HepG2 (cell line): Measurements from ENCODE around the gene NDRG3. TPM values are rescaled to one million over a fixed set of nuclear protein-coding genes. Genes with fewer than 3 reads are reported as not detected.

ENCODE experiments used
- ARID4A ChIP-seq: sonication (generic); formaldehyde crosslinking; IDR thresholded peaks from 2 replicates; pipeline ENCODE4 v1.5.0; 2020; ENCODE audit warnings: mild to moderate bottlenecking, missing genetic modification reagents, borderline replicate concordance
- BATF2 ChIP-seq: sonication (generic); formaldehyde crosslinking; IDR thresholded peaks from 2 replicates; pipeline ENCODE4 v1.8.0; 2022; ENCODE audit warnings: mild to moderate bottlenecking, missing genetic modification reagents, moderate library complexity
- ERF ChIP-seq: IDR thresholded peaks from 2 replicates; pipeline ENCODE4 v1.6.1; 2018; ENCODE audit warnings: missing biosample characterization, missing genetic modification reagents
- ETS1 ChIP-seq: sonication (generic); formaldehyde crosslinking; IDR thresholded peaks from 2 replicates; pipeline ENCODE4 v1.4.0; 2020; ENCODE audit warnings: missing genetic modification reagents
- GRHL1 ChIP-seq: sonication (generic); formaldehyde crosslinking; conservative IDR thresholded peaks from 2 replicates; pipeline ENCODE4 v1.8.0; 2022; ENCODE audit warnings: missing genetic modification reagents
- HDAC2 ChIP-seq: sonication (generic); formaldehyde crosslinking; IDR thresholded peaks from 2 replicates; pipeline ENCODE4 v1.4.0; 2020; ENCODE audit warnings: missing genetic modification reagents
- MEF2D ChIP-seq: sonication (generic); formaldehyde crosslinking; IDR thresholded peaks from 2 replicates; pipeline ENCODE4 v1.5.1; 2020; ENCODE audit warnings: mild to moderate bottlenecking, missing genetic modification reagents
- MIXL1 ChIP-seq: IDR thresholded peaks from 2 replicates; pipeline ENCODE4 v1.6.1; 2016
- NFKBIZ ChIP-seq: IDR thresholded peaks from 2 replicates; pipeline ENCODE4 v1.6.1; 2018; ENCODE audit warnings: missing genetic modification reagents, missing compliant biosample characterization
- POGZ ChIP-seq: sonication (generic); formaldehyde crosslinking; IDR thresholded peaks from 2 replicates; pipeline ENCODE4 v1.4.0; 2020; ENCODE audit warnings: mild to moderate bottlenecking, missing genetic modification reagents
- RARG ChIP-seq: sonication (generic); formaldehyde crosslinking; IDR thresholded peaks from 2 replicates; pipeline ENCODE4 v1.4.0; 2020; ENCODE audit warnings: low read depth, mild to moderate bottlenecking, missing genetic modification reagents
- TGIF2 ChIP-seq: IDR thresholded peaks from 2 replicates; pipeline ENCODE4 v1.6.1; 2016; ENCODE audit warnings: control low read depth, missing compliant biosample characterization
- ZFP36L1 ChIP-seq: sonication (generic); formaldehyde crosslinking; IDR thresholded peaks from 2 replicates; pipeline ENCODE4 v1.8.0; 2022; ENCODE audit warnings: mild to moderate bottlenecking, missing genetic modification reagents, moderate library complexity
- ZFP62 ChIP-seq: sonication (generic); formaldehyde crosslinking; IDR thresholded peaks from 2 replicates; pipeline ENCODE4 v1.4.0; 2020; ENCODE audit warnings: missing genetic modification reagents
- ZMAT3 ChIP-seq: sonication (generic); formaldehyde crosslinking; conservative IDR thresholded peaks from 2 replicates; pipeline ENCODE4 v1.7.0; 2021; ENCODE audit warnings: missing genetic modification reagents
- ZNF205 ChIP-seq: IDR thresholded peaks from 2 replicates; pipeline ENCODE4 v1.6.1; 2018; ENCODE audit warnings: missing biosample characterization, missing genetic modification reagents
- ZNF543 ChIP-seq: sonication (generic); formaldehyde crosslinking; IDR thresholded peaks from 2 replicates; pipeline ENCODE4 v1.4.0; 2020; ENCODE audit warnings: mild to moderate bottlenecking, missing genetic modification reagents
- ZNF549 ChIP-seq: sonication (generic); formaldehyde crosslinking; IDR thresholded peaks from 2 replicates; pipeline ENCODE4 v1.5.0; 2020; ENCODE audit warnings: missing genetic modification reagents
- ZNF746 ChIP-seq: sonication (generic); formaldehyde crosslinking; IDR thresholded peaks from 2 replicates; pipeline ENCODE4 v1.8.0; 2022; ENCODE audit warnings: mild to moderate bottlenecking, missing genetic modification reagents
- ZNF75D ChIP-seq: sonication (generic); formaldehyde crosslinking; IDR thresholded peaks from 2 replicates; pipeline ENCODE4 v1.8.1; 2023; ENCODE audit warnings: missing genetic modification reagents, mild to moderate bottlenecking, borderline replicate concordance
- polyA plus RNA-seq, 8 experiments: library from polyadenylated mRNA; depleted of rRNA in 3 of 8; stranded (reverse) in 7 of 8; unstranded in 1 of 8; fragments of >200 nt; fragmentation: Illumina TruSeq in 4 of 8; extraction: Trizol in 4 of 8; gene quantifications; 2 replicates each; pipeline versions ENCODE4 v1.2.1 to v1.2.3, GENCODE V29; 2011 to 2016; ENCODE audit warnings: low read depth in 4 of 8, missing spikeins in 1 of 8, mixed read lengths in 1 of 8; ENCODE audit not compliant: insufficient read depth in 1 of 8
- total RNA-seq, 5 experiments: library from RNA; depleted of rRNA; stranded (reverse); fragments of >200 nt; fragmentation: Illumina TruSeq; extraction: Trizol; gene quantifications; 2 replicates each; pipeline ENCODE4 v1.2.3, GENCODE V29; 2016; ENCODE audit warnings: low read depth in 1 of 5

NDRG3 gene
- total and polyA plus RNA-seq, 2 of the 13 experiments (the other 11 are each of a cell fraction or from before 2014, with no cell fraction given), result 36.0 to 40.5 TPM

- TF ChIP-seq NFKBIZ (CRISPR knock-in tag) (peak; percentile 54; the same call in 1 of the 2 replicates), ZNF205 (CRISPR knock-in tag) (peak; percentile 32; the same call in 1 of the 2 replicates), HDAC2 (CRISPR knock-in tag) (peak; percentile 79; the same call in 1 of the 2 replicates), POGZ (CRISPR knock-in tag) (no peak), GRHL1 (CRISPR knock-in tag) (no peak), RARG (CRISPR knock-in tag) (no peak), MIXL1 (CRISPR knock-in tag) (peak; percentile 61; the same call in 1 of the 2 replicates), ZNF75D (no peak), ZMAT3 (CRISPR knock-in tag) (0 out of 2 replicates have a peak, but pooled peaks have one; percentile 14), ARID4A (CRISPR knock-in tag) (peak; percentile 61; the same call in 1 of the 2 replicates), ZNF746 (no peak), ZNF549 (CRISPR knock-in tag) (no peak), MEF2D (CRISPR knock-in tag) (no peak), ETS1 (CRISPR knock-in tag) (no peak), BATF2 (no peak), ZNF543 (CRISPR knock-in tag) (no peak), ZFP36L1 (CRISPR knock-in tag) (0 out of 2 replicates have a peak, but pooled peaks have one; percentile 79), ERF (CRISPR knock-in tag) (peak; percentile 79; the same call in 1 of the 2 replicates), TGIF2 (CRISPR knock-in tag) (peak; percentile 78), ZFP62 (CRISPR knock-in tag) (no peak)
Observed at GRCh38 chr20:36607586-36608387, 138.1 kb downstream of the NDRG3 start (continued).
